SU-DHL-6 (cell line): ENCODE measurements around the gene DHX9.

Experiments used
- CTCF ChIP-seq: fragments of 200-600 bp; sonication (generic); IDR thresholded peaks from one replicate; pipeline ENCODE4 v1.5.1; 2017; ENCODE audit warnings: antibody characterized with exemption, mild to moderate bottlenecking, low read length, moderate library complexity; ENCODE audit not compliant: insufficient read depth, poor library complexity, severe bottlenecking
- EZH2phosphoT487 ChIP-seq: fragments of 200-600 bp; sonication (generic), shearing (Covaris generic); conservative IDR thresholded peaks from 2 replicates; pipeline ENCODE4 v1.6.1; 2018; ENCODE audit warnings: mild to moderate bottlenecking, antibody characterized with exemption, low read length, moderate library complexity, mixed read lengths

GRCh38 chr1:182795563-182796228, 43.5 kb upstream of the DHX9 start:
- TF ChIP-seq CTCF: no peak
- TF ChIP-seq EZH2phosphoT487: no peak
